HS-27A (cell line): ENCODE results near the gene LENG8.
"Not testable (repeated sequence)": the region's sequence is repeated elsewhere in the genome, so short reads cannot be mapped to it uniquely, and the experiment has no call there.

Experiments
- DNase-seq: peaks from one replicate; pipeline ENCODE4 v3.0.0-alpha.2; 2012; ENCODE audit warnings: low read depth, missing footprints

LENG8 gene

DNA sequence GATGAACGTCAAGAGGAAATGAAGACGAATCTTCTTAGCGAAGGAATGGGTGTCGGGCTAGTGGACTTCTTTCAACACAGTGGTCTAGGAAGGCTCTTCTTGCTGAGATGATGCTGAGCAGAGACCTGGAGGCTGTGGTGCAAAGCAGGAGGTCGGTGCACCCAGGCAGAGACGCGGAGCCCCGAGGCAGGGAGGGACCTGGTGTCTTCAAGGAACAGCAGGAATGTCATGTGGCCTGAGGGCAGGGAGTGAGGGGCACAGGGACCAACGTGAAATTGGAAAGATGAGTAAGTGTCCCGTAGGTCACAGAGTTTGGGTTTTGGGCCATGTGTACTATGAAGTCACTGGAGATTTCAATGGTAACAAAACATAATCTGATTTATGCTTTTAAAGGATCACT, 35.5 kb downstream of the LENG8 start:
- no peak for DNase-seq

DNA sequence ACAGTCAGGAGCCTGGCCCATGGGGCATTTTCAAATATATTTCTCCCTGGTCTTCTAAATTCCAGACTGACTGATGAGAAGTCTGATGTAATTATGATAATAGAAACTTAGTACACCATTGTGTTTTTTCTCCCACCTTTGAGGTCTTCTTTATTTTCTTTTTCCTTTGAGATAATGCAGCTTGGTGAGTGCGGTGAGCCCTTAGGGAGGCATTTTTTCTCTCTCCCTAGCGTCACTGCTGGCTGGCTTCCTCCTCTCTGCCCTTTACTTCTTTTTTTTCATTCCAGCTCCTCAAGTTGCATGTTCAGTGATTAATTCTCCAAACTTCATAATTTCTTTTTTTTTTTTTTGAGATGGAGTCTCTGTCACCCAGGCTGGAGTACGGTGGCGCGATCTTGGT, 36.9 kb downstream of the LENG8 start:
- no peak for DNase-seq

DNA sequence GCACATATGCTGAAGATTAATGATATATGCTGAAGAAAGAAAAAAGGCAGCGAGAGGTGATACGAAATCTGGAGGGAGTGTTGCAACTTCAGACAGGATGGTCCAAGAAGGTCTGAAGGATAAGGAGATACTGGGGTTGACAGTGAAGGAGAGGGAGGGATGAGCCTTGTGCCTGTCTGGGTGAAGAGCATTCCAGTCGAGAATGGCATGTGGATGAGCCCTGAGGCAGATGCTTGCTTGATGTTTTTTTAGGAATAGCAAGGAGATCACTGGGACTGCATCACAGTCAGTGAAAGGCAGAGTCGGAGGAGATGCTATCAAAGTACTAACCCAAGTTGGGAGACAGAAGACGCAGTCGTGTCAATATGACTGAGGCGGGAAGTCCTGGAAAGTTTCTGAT, 40.3 kb downstream of the LENG8 start:
- DNase-seq: no peak

DNA sequence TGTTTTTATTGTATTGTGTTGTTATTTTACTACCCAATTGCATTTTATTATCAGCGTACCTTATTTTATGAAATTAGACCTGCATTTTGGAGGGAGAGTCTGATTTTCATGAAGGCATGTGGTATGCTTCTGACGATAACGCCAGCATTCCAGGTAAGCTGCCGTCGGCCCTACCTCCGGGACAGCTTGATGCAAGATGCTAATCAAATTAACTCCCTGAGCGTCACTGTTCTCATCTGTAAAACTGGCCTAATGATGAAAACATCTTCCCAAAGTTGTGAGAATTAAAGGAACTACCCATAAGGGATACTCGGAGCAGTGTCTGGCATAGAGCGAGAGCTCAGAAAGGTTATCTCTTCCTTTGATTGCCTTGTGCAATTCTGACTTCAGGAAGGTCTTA, 40.8 kb downstream of the LENG8 start:
- DNase-seq: no peak

DNA sequence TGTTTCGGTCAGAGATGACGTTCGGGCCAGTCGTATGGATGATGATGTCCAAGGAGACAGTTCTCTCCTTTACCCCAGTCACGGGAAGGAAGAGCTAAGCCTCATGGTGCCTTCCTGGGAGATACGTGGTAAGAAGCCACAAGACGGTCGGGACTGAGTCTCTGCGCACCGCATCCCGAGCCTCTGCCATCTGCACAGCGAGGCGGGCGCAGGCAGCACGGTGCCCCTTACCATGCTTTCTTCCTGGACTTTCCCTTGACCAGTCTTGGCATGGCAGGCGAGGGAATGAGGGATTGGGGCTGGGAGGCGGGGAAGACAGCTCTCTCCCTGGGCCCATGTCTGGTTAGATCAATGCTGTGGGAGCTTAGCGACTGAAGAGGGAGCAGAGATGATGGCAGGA, 43.6 kb downstream of the LENG8 start:
- no peak for DNase-seq

DNA sequence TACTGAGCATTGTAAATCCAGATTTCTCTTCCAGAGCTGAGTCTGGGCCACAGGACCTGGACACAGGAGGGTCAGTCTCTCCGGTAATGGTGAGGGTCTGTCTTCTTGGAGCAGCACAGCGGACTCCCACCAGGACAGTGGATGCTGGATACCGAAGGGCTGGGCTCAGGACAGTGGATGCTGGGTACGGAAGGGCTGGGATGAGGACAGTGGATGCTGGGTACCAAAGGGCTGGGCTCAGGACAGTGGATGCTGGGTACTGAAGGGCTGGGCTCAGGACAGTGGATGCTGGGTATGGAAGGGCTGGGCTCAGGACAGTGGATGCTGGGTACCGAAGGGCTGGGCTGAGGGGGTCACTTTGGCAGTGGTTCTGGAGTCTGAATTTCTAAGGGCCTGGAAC, 44.1 kb downstream of the LENG8 start:
- DNase-seq: not testable (repeated sequence)

DNA sequence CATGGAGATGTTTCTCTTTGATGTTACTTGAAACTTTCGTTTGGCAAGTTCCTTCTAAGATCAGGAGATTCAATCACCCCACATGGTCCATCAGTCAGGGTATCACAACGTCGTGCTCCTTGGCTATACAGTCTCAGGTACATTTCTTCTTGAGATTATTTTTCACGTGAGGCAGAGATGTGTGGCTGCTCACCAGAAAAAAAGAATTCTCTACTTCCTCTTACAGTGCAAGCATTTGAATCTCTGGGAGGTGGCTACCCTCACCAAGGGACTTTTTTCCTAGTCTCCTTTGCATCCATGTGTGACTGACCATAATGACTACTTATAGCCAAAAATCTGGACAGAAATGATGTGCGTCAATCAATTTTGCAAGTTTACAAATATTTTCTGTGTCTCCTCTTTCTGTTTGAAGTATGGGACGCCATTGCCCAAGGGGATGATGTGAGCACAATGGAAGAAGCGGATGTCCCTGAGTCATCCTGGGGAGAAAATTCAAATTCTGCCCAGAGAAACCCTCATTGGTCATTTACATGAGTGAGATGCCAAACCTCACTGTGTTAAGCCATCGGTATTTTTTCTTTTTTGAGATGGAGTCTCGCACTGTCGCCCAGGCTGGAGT, 45.1 kb downstream of the LENG8 start:
- no peak for DNase-seq

DNA sequence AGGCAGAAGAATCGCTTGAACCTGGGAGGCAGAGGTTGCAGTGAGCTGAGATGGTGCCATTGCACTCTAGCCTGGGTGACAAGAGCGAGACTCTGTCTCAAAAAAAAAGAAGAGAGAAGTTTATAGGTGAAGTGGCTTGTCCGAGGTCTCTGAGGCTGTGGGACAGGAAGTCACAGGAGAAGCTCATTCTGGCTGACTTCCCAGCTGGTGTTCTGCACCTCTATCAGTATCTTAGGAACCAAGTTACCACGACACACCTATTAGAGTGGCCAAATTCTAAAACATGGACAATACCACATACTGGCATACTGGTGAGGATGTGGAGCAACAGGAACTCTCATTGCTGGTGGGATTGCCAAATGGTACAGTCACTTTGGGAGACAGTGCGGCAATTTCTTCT, 46.3 kb downstream of the LENG8 start:
- not testable (repeated sequence) for DNase-seq

DNA sequence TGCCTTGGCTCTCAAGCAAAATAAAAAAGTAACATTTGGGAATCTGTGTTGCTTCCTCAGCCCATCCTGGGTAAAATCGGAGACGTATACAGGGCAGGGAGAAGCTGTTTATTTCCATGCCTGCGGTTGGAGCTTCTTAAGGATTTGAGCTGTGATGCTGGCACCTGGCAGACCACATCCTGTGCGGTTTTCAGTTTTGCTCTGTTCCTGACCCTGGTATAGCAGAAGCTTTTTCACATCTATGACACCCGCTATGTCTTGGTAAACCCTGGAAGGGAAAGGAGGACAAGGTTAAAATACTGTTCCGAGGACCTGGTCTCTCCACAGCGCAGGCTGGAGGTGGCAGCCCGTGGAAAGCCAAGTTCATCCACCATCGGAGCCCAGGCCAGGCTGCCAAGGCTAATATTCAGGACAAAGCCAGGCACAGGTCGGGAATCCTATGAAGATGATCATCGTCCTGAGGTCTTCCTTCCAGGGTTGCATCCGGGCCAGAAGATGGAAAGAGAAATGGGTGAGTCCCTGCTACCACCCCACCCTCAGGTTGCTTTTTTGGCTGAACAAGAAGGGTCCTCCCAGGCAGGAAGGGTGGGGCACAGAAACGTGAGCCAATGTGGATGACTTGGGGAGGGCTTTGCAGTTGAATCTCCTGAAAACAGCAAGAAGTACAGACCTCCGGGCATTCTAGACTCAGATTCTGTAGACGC, 48.9 kb downstream of the LENG8 start:
- not testable (repeated sequence) for DNase-seq

DNA sequence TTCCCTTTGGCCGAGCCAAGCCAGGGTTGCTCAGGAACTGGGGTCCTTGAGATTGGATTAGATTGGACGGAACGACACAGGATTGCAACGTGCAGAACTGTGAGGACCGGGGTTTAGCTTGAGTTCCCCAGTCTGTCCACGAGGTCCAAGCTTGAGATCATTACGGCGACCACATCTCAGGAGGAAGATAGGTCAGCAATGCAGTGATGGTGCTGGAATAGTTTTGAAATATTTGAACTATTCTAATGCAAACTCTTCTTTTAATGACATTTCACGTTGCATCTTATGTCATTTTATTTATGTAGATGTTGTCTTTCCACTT, 49.4 kb downstream of the LENG8 start:
- not testable (repeated sequence) for DNase-seq

DNA sequence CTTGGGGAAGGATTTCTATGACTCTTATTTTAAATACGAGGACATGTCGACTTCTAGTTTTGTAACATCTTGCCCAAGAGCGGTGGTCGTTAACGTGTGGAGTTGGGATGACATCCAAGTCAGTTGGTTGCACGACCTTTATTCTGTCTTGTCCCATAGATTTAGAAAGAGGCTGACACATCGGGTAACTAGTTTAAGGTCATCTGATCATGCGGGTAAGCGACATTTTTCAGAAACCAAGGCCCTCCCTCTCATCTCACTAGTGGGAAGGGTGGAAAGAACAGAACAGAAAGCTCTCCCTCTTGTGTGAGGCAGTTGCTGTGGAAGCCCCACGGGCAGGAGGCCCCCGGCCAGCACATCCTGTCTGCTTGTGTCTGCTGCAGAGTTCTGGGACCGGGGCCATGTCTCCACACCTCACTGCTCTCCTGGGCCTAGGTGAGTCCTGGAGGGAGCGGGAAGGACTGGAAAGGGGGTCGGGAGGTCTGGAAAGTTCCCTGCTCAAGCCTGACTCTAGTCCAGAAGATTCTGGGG, 53.6 kb downstream of the LENG8 start, which contains the start of gene LAIR2:
Gene LAIR2, plus strand, starts transcription at position 314 of the 531 bp plus-strand sequence. Its CDS starts 88 bp downstream, at position 402.
- DNase-seq: no peak

DNA sequence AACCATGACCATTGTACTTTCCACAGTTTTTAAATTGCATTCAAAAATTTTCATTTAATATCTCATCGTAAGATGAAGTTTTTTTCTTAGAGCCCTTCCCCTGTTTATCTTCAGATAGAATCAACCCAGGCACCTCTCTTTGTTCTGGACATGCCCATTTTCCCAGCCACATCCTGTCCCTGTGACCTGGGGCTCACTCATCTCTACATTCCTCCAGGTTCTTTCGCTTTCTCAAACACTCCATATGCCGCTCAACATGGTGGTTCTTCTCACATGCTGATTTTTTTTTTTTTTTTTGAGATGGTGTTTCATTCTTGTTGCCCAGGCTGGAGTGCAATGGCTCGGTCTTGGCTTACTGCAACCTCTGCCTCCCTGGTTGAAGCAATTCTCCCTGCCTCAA, 56.5 kb downstream of the LENG8 start:
- DNase-seq: not testable (repeated sequence)

DNA sequence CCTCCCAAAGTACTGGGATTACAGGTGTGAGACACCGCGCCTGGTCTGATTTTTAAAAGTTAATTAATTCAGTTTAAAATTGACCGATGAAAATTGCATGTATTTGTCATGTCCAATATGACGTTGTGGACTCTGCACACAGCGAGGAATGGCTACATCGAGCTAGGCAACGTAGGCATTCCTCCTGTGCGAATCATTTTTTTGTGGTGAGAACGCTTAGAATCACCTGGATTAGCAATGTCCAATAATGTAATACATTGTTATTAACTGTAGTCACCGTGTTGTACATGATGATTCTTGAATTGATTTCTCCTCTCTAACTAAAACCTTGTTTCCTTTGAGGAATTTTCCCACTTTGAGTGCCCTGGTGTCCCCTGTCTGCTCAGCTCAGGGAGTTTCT, 57.1 kb downstream of the LENG8 start:
- no peak for DNase-seq

DNA sequence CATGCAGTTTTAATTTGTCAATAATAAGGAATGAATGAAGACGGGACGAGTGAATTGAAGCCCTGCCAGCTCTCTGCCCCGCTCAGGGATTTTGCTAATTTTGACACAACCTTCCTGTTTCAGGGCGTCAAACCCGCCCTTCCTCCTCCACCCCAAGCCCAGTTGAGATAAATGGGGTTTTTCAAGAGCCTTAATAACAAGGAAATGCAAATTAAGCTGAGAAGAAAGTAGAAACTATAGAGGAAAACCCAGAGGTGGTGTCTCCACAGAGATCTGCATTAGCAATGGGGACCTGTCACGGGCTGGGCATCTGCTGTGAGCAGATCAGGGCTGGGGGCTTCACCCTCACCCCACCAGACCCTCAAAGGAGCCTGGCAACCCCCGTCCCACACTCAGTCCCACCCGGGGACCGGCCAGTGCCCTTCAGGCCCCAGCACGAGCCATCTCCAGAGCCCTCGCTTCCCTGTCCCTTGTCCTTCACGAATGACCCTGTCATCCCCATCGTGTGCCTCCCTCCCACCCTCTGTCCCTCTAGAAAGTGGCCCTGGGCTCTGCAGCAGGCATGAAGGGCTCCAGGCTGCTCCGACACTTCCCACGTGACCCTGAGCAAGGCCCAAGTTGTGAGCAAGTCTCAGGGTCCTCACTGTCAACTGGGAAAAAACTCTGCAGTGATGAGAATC, 58.2 kb downstream of the LENG8 start:
- not testable (repeated sequence) for DNase-seq

DNA sequence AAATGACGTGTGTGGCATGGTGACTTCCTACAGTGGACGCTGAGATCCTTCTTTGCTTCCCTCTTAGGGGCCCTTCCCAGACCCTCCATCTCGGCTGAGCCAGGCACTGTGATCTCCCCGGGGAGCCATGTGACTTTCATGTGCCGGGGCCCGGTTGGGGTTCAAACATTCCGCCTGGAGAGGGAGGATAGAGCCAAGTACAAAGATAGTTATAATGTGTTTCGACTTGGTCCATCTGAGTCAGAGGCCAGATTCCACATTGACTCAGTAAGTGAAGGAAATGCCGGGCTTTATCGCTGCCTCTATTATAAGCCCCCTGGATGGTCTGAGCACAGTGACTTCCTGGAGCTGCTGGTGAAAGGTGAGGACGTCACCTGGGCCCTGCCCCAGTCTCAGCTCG, 58.8 kb downstream of the LENG8 start:
- no peak for DNase-seq

DNA sequence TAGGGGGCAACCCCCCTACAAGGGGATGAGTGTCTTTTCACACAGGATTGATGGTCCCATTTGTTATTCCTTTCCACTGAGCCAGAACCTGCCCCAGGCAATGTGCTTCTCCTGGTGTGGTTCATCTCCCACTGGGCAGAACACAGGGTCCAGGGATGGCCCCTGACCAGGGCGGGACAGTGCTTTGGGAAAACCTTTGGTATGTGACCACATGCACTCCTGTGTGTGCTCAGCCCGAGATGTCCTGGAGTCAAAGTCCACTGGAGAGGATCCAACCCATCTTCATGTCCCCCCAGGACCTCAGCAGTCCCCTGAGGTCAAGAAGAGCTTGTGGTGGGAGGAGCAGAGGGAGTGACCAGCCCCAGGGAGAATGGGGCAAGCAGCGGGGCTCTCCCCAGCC, 59.5 kb downstream of the LENG8 start:
- not testable (repeated sequence) for DNase-seq

DNA sequence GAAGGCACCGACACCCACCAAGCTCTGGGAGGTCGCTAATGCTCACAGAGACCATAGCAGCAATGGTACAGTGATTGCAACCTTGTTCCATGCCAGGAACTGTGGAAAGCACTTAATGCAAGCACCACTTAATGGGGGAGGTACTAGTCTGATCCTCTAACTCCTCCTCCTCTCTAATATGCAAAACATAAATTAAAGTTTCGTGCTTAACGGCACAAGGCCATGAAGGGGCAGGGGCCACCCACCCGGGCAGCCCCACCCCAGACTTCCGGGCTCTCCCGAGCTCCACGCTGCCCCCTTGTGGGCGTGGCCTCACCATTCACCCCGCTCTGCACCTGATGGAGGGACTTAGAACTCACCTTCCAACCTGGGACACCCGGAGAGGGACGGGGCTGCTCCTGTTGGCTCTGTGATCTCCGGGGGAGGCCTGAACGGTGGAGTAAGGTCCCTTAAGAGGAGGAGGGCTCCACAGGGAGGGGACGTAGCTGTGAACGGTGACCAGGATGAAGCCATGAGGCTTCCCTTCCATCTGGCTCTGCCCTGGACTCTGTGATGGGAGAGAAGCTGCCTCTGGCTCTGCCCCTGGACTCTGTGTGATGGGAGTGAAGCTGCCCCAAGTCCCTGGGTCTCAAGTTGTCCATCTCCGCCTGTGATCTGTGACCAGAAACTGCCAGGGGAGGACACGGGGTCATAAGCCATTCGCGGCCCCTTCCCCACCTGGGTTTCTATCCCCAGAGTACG, 60.4 kb downstream of the LENG8 start:
- not testable (repeated sequence) for DNase-seq
